Measurements from ENCODE around the gene PGLYRP4.

DNA sequence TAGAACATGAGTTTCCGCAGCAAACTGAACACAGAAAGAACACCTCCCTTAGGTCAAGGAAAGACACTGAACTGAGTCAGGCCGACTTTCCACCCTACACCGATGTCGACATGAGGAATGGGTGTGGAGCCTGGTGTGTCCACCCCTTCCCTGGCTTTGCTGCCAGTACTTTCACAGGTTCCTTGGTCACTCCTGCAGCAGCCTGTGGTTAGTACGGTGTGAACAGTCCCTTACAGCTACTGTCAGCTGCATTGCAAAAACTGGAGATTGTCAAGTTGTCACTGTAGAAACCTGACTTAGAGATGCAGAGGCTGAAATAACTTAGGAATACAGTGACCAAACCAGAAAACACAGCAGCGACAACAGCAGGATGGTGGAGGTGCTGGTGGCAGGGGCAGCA lies 43.0 kb downstream of the PGLYRP4 start:
- TF ChIP-seq, protein P1, sequence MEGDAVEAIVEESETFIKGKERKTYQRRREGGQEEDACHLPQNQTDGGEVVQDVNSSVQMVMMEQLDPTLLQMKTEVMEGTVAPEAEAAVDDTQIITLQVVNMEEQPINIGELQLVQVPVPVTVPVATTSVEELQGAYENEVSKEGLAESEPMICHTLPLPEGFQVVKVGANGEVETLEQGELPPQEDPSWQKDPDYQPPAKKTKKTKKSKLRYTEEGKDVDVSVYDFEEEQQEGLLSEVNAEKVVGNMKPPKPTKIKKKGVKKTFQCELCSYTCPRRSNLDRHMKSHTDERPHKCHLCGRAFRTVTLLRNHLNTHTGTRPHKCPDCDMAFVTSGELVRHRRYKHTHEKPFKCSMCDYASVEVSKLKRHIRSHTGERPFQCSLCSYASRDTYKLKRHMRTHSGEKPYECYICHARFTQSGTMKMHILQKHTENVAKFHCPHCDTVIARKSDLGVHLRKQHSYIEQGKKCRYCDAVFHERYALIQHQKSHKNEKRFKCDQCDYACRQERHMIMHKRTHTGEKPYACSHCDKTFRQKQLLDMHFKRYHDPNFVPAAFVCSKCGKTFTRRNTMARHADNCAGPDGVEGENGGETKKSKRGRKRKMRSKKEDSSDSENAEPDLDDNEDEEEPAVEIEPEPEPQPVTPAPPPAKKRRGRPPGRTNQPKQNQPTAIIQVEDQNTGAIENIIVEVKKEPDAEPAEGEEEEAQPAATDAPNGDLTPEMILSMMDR (IDR thresholded peaks at IDR 0.05): no peak
- no peak for TF ChIP-seq POLR2AphosphoS5 (IDR thresholded peaks at IDR 0.05; ENCODE audit: low read depth, low read length)
- TF ChIP-seq, protein P2, sequence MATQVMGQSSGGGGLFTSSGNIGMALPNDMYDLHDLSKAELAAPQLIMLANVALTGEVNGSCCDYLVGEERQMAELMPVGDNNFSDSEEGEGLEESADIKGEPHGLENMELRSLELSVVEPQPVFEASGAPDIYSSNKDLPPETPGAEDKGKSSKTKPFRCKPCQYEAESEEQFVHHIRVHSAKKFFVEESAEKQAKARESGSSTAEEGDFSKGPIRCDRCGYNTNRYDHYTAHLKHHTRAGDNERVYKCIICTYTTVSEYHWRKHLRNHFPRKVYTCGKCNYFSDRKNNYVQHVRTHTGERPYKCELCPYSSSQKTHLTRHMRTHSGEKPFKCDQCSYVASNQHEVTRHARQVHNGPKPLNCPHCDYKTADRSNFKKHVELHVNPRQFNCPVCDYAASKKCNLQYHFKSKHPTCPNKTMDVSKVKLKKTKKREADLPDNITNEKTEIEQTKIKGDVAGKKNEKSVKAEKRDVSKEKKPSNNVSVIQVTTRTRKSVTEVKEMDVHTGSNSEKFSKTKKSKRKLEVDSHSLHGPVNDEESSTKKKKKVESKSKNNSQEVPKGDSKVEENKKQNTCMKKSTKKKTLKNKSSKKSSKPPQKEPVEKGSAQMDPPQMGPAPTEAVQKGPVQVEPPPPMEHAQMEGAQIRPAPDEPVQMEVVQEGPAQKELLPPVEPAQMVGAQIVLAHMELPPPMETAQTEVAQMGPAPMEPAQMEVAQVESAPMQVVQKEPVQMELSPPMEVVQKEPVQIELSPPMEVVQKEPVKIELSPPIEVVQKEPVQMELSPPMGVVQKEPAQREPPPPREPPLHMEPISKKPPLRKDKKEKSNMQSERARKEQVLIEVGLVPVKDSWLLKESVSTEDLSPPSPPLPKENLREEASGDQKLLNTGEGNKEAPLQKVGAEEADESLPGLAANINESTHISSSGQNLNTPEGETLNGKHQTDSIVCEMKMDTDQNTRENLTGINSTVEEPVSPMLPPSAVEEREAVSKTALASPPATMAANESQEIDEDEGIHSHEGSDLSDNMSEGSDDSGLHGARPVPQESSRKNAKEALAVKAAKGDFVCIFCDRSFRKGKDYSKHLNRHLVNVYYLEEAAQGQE (IDR thresholded peaks at IDR 0.05; ENCODE audit: insufficient read depth in 1 of 2, low read depth in 2 of 2, low read length in 1 of 2): no peak

Data from Panc1 (cell line).